Tibial artery (tissue), 4 donors: ENCODE data around the gene MUC5B.

Experiments used
- DNase-seq, 2 donors: peaks; one replicate each; pipeline ENCODE4 v3.0.0-alpha.2; 2019
- H3K27ac ChIP-seq, 2 donors: fragments of 200-600 bp; sonication (generic) in 1 of 2; 1 replicate in 1 of 2; 2 replicates in 1 of 2; pipeline ENCODE4 v1.5.1; 2018 to 2019; ENCODE audit warnings: mild to moderate bottlenecking in 1 of 2
- H3K27me3 ChIP-seq, 2 donors: fragments of 200-600 bp; sonication (generic) in 1 of 2; one replicate each; pipeline versions ENCODE4 v1.5.1 to v1.6.0; 2016 to 2019
- H3K36me3 ChIP-seq, 3 donors: fragments of 200-600 bp; sonication (generic) in 2 of 3; one replicate each; pipeline ENCODE4 v1.5.1; 2016 to 2019; ENCODE audit warnings: mild to moderate bottlenecking in 2 of 3
- H3K4me1 ChIP-seq, 4 donors: fragments of 200-600 bp; sonication (generic) in 2 of 4; 1 replicate in 3 of 4; 2 replicates in 1 of 4; pipeline ENCODE4 v1.5.1; 2016 to 2019
- H3K4me3 ChIP-seq, 2 donors: fragments of 200-600 bp; sonication (generic) in 1 of 2; 1 replicate in 1 of 2; 2 replicates in 1 of 2; pipeline ENCODE4 v1.5.1; 2018 to 2019; ENCODE audit warnings: mild to moderate bottlenecking in 2 of 2
- H3K9me3 ChIP-seq, 3 donors: fragments of 200-600 bp; sonication (generic) in 1 of 3; one replicate each; pipeline ENCODE4 v1.5.1; 2016 to 2019
- intact Hi-C: fragments of 100-400 bp; cut with DNase I; formaldehyde crosslinking; loops from one replicate; pipeline ENCODE4 v1.15.0; 2023; ENCODE audit warnings: low total_unique reads
- TF ChIP-seq, protein P1 (sequence below), 2 experiments: fragments of 200-600 bp in 1 of 2; fragments of 450-650 bp in 1 of 2; IDR thresholded peaks; one replicate each; pipeline ENCODE4 v1.5.1; 2017 to 2019; ENCODE audit warnings: antibody characterized with exemption in 2 of 2, mild to moderate bottlenecking in 1 of 2, moderate library complexity in 1 of 2

The MUC5B gene

GRCh38 chr11:1176224-1177019, 46.4 kb upstream of the MUC5B start:
- intact Hi-C loops: no loop called here
- H3K4me1 ChIP-seq: no peaks in the 10 kb centered on the region

GRCh38 chr11:1177020-1177770, 45.7 kb upstream of the MUC5B start:
- H3K27ac ChIP-seq: no peak overlapping the region
- H3K36me3 ChIP-seq: no peaks in the 10 kb centered on the region
- no peaks in the 10 kb centered on the region for H3K9me3 ChIP-seq
- H3K4me1 ChIP-seq: no peaks in the 10 kb centered on the region
- intact Hi-C loops: no loop called here
- no peak overlapping the region for H3K4me3 ChIP-seq
- peaks cover 0 to 40% of the 10 kb centered on the region in 2 donors for H3K27me3 ChIP-seq
- TF ChIP-seq, protein P1, sequence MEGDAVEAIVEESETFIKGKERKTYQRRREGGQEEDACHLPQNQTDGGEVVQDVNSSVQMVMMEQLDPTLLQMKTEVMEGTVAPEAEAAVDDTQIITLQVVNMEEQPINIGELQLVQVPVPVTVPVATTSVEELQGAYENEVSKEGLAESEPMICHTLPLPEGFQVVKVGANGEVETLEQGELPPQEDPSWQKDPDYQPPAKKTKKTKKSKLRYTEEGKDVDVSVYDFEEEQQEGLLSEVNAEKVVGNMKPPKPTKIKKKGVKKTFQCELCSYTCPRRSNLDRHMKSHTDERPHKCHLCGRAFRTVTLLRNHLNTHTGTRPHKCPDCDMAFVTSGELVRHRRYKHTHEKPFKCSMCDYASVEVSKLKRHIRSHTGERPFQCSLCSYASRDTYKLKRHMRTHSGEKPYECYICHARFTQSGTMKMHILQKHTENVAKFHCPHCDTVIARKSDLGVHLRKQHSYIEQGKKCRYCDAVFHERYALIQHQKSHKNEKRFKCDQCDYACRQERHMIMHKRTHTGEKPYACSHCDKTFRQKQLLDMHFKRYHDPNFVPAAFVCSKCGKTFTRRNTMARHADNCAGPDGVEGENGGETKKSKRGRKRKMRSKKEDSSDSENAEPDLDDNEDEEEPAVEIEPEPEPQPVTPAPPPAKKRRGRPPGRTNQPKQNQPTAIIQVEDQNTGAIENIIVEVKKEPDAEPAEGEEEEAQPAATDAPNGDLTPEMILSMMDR (IDR thresholded peaks at IDR 0.05): no peak
- DNase-seq: no peak

More at GRCh38 chr11:1176224-1177019, 46.4 kb upstream of the MUC5B start:
- Histone ChIP-seq H3K4me3 (no peak overlapping the region), H3K36me3 (no peaks in the 10 kb centered on the region), H3K27ac (no peak overlapping the region), H3K27me3 (peaks cover 0 to 36% of the 10 kb centered on the region in 2 donors), H3K9me3 (no peaks in the 10 kb centered on the region)
- DNase-seq: no peak
- TF ChIP-seq, protein P1 (IDR thresholded peaks at IDR 0.05): no peak

DNA sequence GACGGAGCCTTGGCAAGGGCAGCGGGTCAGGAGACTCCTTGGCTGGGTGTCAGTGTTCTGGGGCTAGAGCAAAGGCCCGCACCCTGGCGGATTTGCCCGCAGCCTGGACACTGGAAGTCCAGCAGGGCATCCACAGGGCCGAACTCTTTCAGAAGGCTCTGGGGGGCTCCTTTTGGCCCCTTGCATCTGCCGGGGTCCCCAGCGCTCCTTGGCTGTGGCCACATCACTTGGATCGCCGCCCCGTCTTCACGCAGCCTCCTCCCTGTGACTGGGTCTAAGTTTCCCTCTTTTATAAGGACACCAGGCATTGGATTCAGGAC, 45.1 kb upstream of the MUC5B start:
- Histone ChIP-seq H3K27me3 (peaks cover 0 to 40% of the 10 kb centered on the region in 2 donors), H3K4me1 (no peaks in the 10 kb centered on the region), H3K36me3 (no peaks in the 10 kb centered on the region), H3K9me3 (no peaks in the 10 kb centered on the region), H3K4me3 (no peak overlapping the region), H3K27ac (no peak overlapping the region)
- intact Hi-C loops: no loop called here
- TF ChIP-seq, protein P1 (IDR thresholded peaks at IDR 0.05): no peak
- no peak for DNase-seq

- Histone ChIP-seq H3K27ac (no peak overlapping the region), H3K27me3 (peaks cover 0 to 40% of the 10 kb centered on the region in 2 donors), H3K4me3 (no peak overlapping the region), H3K4me1 (no peaks in the 10 kb centered on the region), H3K9me3 (no peaks in the 10 kb centered on the region), H3K36me3 (no peaks in the 10 kb centered on the region)
- intact Hi-C loops: no loop called here
- TF ChIP-seq, protein P1 (IDR thresholded peaks at IDR 0.05): no peak
- no peak for DNase-seq
These were observed 44.5 kb upstream of the MUC5B start for GRCh38 chr11:1178201-1178885.

DNA sequence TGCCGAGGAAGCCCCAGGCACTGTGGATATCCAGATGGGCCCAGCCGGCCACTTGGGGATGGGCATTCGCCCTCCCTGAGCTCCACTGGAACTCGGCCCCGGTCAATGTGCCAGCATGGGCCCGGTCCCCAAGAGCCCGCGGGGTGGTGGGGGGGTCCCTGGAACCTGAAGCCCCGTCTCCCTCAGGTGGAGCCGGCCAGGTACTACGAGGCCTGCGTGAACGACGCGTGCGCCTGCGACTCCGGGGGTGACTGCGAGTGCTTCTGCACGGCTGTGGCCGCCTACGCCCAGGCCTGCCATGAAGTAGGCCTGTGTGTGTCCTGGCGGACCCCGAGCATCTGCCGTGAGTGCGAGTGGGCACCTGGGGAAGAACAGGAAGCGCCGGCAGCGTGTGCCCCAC, 44.0 kb upstream of the MUC5B start:
- no peak overlapping the region for H3K4me3 ChIP-seq
- peaks cover 0 to 40% of the 10 kb centered on the region in 2 donors for H3K27me3 ChIP-seq
- no peaks in the 10 kb centered on the region for H3K4me1 ChIP-seq
- no peak for DNase-seq
- H3K27ac ChIP-seq: no peak overlapping the region
- TF ChIP-seq, protein P1 (IDR thresholded peaks at IDR 0.05): no peak
- intact Hi-C loops: no loop called here
- H3K9me3 ChIP-seq: no peaks in the 10 kb centered on the region
- H3K36me3 ChIP-seq: no peaks in the 10 kb centered on the region
